HG03457 (cell line): ENCODE measurements around the gene DNPEP.
"Not testable (repeated sequence)": the region's sequence is repeated elsewhere in the genome, so short reads cannot be mapped to it uniquely, and the experiment has no call there.

Source experiments
- ATAC-seq: cut with Tn5 transposase; IDR thresholded peaks from one replicate; pipeline ENCODE4 v1.9.1; 2021; ENCODE audit warnings: moderate number of reproducible peaks; ENCODE audit not compliant: unreplicated experiment

The DNPEP gene

GRCh38 chr2:219419331-219420197 lies 31.9 kb upstream of the DNPEP start:
- no peak for ATAC-seq

GRCh38 chr2:219419012-219419324 lies 31.3 kb upstream of the DNPEP start:
- no peak for ATAC-seq

GRCh38 chr2:219418155-219419011 lies 30.7 kb upstream of the DNPEP start, which contains the start of gene DES:
Gene DES, plus strand, starts transcription at chr2:219418377. Its CDS starts 86 bp downstream, at chr2:219418463.
- ATAC-seq, result no peak

GRCh38 chr2:219417374-219417773 lies 29.7 kb upstream of the DNPEP start:
- no peak for ATAC-seq

- no peak for ATAC-seq
These were observed 29.2 kb upstream of the DNPEP start for GRCh38 chr2:219416938-219417337.

- no peak for ATAC-seq
These were observed 28.5 kb upstream of the DNPEP start for GRCh38 chr2:219416235-219416602.

GRCh38 chr2:219415580-219416234 lies 28.0 kb upstream of the DNPEP start:
- no peak for ATAC-seq

- ATAC-seq, result no peak
These were observed 27.1 kb upstream of the DNPEP start for GRCh38 chr2:219414857-219415256.

GRCh38 chr2:219410390-219410789 lies 22.7 kb upstream of the DNPEP start:
- no peak for ATAC-seq

- ATAC-seq, result no peak
These were observed 21.9 kb upstream of the DNPEP start for GRCh38 chr2:219409619-219410018.

- ATAC-seq, result no peak
These were observed 20.9 kb upstream of the DNPEP start for GRCh38 chr2:219408631-219409030.

GRCh38 chr2:219408204-219408603 lies 20.5 kb upstream of the DNPEP start:
- no peak for ATAC-seq

- not testable (repeated sequence) for ATAC-seq
These were observed 19.6 kb upstream of the DNPEP start for GRCh38 chr2:219407343-219407742.

GRCh38 chr2:219406861-219407230 lies 19.1 kb upstream of the DNPEP start:
- ATAC-seq, result no peak

GRCh38 chr2:219405958-219406860 lies 18.5 kb upstream of the DNPEP start:
- ATAC-seq, result no peak

GRCh38 chr2:219405451-219405850 lies 17.7 kb upstream of the DNPEP start:
- no peak for ATAC-seq

- ATAC-seq, result no peak
These were observed 17.2 kb upstream of the DNPEP start for GRCh38 chr2:219404954-219405353.

- ATAC-seq, result no peak
These were observed 16.7 kb upstream of the DNPEP start for GRCh38 chr2:219404291-219404910.

- no peak for ATAC-seq
These were observed 16.1 kb upstream of the DNPEP start for GRCh38 chr2:219403861-219404260.
